ENCODE measurements around the gene LEAP2.

Gene LEAP2

GRCh38 chr5:132873119-132873929, at the start of gene LEAP2:
Gene LEAP2, plus strand, starts transcription at chr5:132873668. Its CDS starts 27 bp downstream, at chr5:132873695.
- DNase-seq, result no peak

GRCh38 chr5:132824426-132824825, 49.0 kb upstream of the LEAP2 start:
- no peak for DNase-seq

GRCh38 chr5:132825033-132825833, 48.2 kb upstream of the LEAP2 start:
- no peak for DNase-seq

GRCh38 chr5:132825834-132826391, 47.6 kb upstream of the LEAP2 start:
- no peak for DNase-seq

- DNase-seq, result no peak
These were observed 46.9 kb upstream of the LEAP2 start for GRCh38 chr5:132826424-132827082.

GRCh38 chr5:132827943-132828673, 45.4 kb upstream of the LEAP2 start:
- DNase-seq, result no peak

GRCh38 chr5:132828846-132829494, 44.5 kb upstream of the LEAP2 start:
- DNase-seq, result no peak

- no peak for DNase-seq
These were observed 43.6 kb upstream of the LEAP2 start for GRCh38 chr5:132829742-132830435.

- DNase-seq, result no peak
These were observed 42.9 kb upstream of the LEAP2 start, which contains the start of gene SHROOM1 for GRCh38 chr5:132830436-132831094. Gene SHROOM1, minus strand, starts transcription at chr5:132830647. Its CDS starts 4,507 bp downstream, at chr5:132826140.

GRCh38 chr5:132831095-132831860, 42.2 kb upstream of the LEAP2 start:
- no peak for DNase-seq

- DNase-seq, result no peak
These were observed 40.9 kb upstream of the LEAP2 start for GRCh38 chr5:132832612-132833011.

- no peak for DNase-seq
These were observed 39.4 kb upstream of the LEAP2 start for GRCh38 chr5:132834057-132834456.

- DNase-seq, result no peak
These were observed 36.6 kb upstream of the LEAP2 start for GRCh38 chr5:132836852-132837251.

GRCh38 chr5:132837868-132838267, 35.6 kb upstream of the LEAP2 start:
- no peak for DNase-seq

- no peak for DNase-seq
These were observed 34.8 kb upstream of the LEAP2 start for GRCh38 chr5:132838516-132839282.

- no peak for DNase-seq
These were observed 33.8 kb upstream of the LEAP2 start for GRCh38 chr5:132839426-132840301.

- no peak for DNase-seq
These were observed 33.2 kb upstream of the LEAP2 start for GRCh38 chr5:132840313-132840712.

- no peak for DNase-seq
These were observed 32.6 kb upstream of the LEAP2 start for GRCh38 chr5:132840896-132841295.
